Colon (tissue), 2 donors: ENCODE results near the gene BAIAP3.

ENCODE experiments used
- FAIRE-seq: peaks from 2 replicates; lab custom pipeline; 2012; peaks lifted over from hg19 to GRCh38; lab: Jason Lieb, UNC
- donor health status: control.
- donor health status: control.

BAIAP3 gene

GRCh38 chr16:1394367-1394951 lies 61.0 kb downstream of the BAIAP3 start:
- FAIRE-seq: no peak

GRCh38 chr16:1395444-1396031 lies 62.1 kb downstream of the BAIAP3 start:
- no peak for FAIRE-seq

- no peak for FAIRE-seq
These were observed 64.3 kb downstream of the BAIAP3 start for GRCh38 chr16:1397779-1398178.

GRCh38 chr16:1398351-1398750 lies 64.9 kb downstream of the BAIAP3 start:
- FAIRE-seq: no peak
